HEK293 (cell line): ENCODE measurements around the gene ZNF787.

Experiments
- HOXC10 ChIP-seq: sonication (generic); formaldehyde crosslinking; IDR thresholded peaks from 2 replicates; pipeline ENCODE4 v1.8.1; 2023; ENCODE audit warnings: mild to moderate bottlenecking, missing genetic modification reagents
- TCF7L2 ChIP-seq: IDR thresholded peaks from 2 replicates; pipeline ENCODE4 v1.6.1; 2011; ENCODE audit warnings: low read depth, mild to moderate bottlenecking, inconsistent platforms, low read length, moderate library complexity, borderline replicate concordance
- YY1 ChIP-seq: fragments of 450-650 bp; formaldehyde crosslinking; IDR thresholded peaks from 2 replicates; pipeline ENCODE4 v1.5.1; 2018; ENCODE audit warnings: missing biosample characterization, missing genetic modification characterization
- ZBTB21 ChIP-seq: fragments of 450-650 bp; formaldehyde crosslinking; IDR thresholded peaks from 2 replicates; pipeline ENCODE4 v1.5.1; 2017; ENCODE audit warnings: missing biosample characterization, missing genetic modification characterization
- ZFP41 ChIP-seq: fragments of 450-650 bp; formaldehyde crosslinking; IDR thresholded peaks from 2 replicates; pipeline ENCODE4 v1.5.1; 2016; ENCODE audit warnings: missing biosample characterization, missing genetic modification characterization, borderline replicate concordance
- ZNF138 ChIP-seq: fragments of 450-650 bp; formaldehyde crosslinking; IDR thresholded peaks from 2 replicates; pipeline ENCODE4 v1.5.1; 2016; ENCODE audit warnings: missing biosample characterization, missing genetic modification characterization, borderline replicate concordance
- ZNF426 ChIP-seq: fragments of 450-650 bp; formaldehyde crosslinking; IDR thresholded peaks from 2 replicates; pipeline ENCODE4 v1.5.1; 2017; ENCODE audit warnings: missing biosample characterization, missing genetic modification characterization, mild to moderate bottlenecking, inconsistent platforms, moderate library complexity
- ZNF488 ChIP-seq: fragments of 450-650 bp; formaldehyde crosslinking; IDR thresholded peaks from 2 replicates; pipeline ENCODE4 v1.5.1; 2016; ENCODE audit warnings: missing biosample characterization, missing genetic modification characterization
- ZNF510 ChIP-seq: fragments of 450-650 bp; formaldehyde crosslinking; IDR thresholded peaks from 2 replicates; pipeline ENCODE4 v1.5.1; 2018; ENCODE audit warnings: mild to moderate bottlenecking, missing genetic modification characterization, missing biosample characterization; ENCODE audit not compliant: insufficient replicate concordance
- TF ChIP-seq, protein P1 (sequence below): fragments of 450-650 bp; formaldehyde crosslinking; IDR thresholded peaks from 2 replicates; pipeline ENCODE4 v1.5.1; 2016; ENCODE audit warnings: missing biosample characterization, missing genetic modification characterization
- TF ChIP-seq, protein P2 (sequence below): fragments of 450-650 bp; formaldehyde crosslinking; IDR thresholded peaks from 2 replicates; pipeline ENCODE4 v1.5.1; 2016; ENCODE audit warnings: missing biosample characterization, missing genetic modification characterization
- TF ChIP-seq, protein P3 (sequence below): fragments of 450-650 bp; formaldehyde crosslinking; IDR thresholded peaks from 2 replicates; pipeline ENCODE4 v1.5.1; 2016; ENCODE audit warnings: missing biosample characterization, missing genetic modification characterization
- TF ChIP-seq, protein P4 (sequence below): fragments of 450-650 bp; formaldehyde crosslinking; IDR thresholded peaks from 2 replicates; pipeline ENCODE4 v1.5.1; 2017; ENCODE audit warnings: missing biosample characterization, missing genetic modification characterization

DNA sequence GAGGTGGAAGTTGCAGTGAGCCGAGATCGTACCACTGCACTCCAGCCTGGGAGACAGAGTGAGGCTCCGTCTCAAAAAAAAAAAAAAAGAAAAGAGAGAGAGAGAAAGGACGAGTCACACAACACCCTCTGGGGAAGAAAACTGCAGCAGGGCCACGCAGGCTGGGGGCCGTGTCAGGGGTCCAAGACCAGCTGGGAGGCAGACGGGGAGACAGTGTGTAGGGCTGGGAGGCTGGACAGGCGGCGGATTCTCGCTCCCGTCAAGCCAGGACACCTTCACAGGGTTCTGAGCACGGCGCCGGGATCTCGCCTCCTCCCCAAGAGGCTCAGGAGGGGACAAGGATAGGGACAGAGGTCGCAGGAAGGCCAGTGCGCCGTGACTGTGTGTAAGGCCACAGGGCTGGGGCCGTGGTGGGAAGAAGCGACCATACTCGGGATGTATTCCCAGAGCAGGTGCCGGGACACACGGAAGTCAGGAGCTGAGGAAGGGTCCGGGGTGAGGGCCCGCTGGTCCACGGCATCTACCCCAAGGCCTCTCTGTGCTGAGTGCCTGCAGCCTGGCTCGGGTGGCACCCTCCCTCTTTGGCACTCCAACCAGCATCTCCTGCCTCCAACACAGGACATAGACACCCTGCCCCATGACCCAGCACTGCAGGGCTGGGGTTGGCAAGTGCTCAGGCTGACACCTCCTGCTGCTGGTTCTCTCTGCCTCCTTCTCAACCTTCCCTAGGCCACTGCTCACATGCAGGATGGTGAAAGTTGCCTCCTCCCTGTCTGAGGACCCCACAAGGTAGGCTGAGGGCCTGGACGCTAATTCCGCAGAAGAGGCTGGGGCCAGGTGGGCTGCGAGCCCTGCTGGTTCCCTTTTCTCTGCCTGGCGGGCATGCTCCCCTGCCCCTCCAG is 21.2 kb downstream of the ZNF787 start:
- TF ChIP-seq ZNF426 (tag by site-specific recombination) (no peak), TCF7L2 (no peak), ZNF138 (tag by site-specific recombination) (no peak), HOXC10 (CRISPR knock-in tag) (no peak), ZBTB21 (tag by site-specific recombination) (no peak), YY1 (tag by site-specific recombination) (no peak), ZNF510 (tag by site-specific recombination) (no peak), ZNF488 (tag by site-specific recombination) (no peak), ZFP41 (no peak)
- TF ChIP-seq, protein P1, sequence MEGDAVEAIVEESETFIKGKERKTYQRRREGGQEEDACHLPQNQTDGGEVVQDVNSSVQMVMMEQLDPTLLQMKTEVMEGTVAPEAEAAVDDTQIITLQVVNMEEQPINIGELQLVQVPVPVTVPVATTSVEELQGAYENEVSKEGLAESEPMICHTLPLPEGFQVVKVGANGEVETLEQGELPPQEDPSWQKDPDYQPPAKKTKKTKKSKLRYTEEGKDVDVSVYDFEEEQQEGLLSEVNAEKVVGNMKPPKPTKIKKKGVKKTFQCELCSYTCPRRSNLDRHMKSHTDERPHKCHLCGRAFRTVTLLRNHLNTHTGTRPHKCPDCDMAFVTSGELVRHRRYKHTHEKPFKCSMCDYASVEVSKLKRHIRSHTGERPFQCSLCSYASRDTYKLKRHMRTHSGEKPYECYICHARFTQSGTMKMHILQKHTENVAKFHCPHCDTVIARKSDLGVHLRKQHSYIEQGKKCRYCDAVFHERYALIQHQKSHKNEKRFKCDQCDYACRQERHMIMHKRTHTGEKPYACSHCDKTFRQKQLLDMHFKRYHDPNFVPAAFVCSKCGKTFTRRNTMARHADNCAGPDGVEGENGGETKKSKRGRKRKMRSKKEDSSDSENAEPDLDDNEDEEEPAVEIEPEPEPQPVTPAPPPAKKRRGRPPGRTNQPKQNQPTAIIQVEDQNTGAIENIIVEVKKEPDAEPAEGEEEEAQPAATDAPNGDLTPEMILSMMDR = no peak
- TF ChIP-seq, protein P2, sequence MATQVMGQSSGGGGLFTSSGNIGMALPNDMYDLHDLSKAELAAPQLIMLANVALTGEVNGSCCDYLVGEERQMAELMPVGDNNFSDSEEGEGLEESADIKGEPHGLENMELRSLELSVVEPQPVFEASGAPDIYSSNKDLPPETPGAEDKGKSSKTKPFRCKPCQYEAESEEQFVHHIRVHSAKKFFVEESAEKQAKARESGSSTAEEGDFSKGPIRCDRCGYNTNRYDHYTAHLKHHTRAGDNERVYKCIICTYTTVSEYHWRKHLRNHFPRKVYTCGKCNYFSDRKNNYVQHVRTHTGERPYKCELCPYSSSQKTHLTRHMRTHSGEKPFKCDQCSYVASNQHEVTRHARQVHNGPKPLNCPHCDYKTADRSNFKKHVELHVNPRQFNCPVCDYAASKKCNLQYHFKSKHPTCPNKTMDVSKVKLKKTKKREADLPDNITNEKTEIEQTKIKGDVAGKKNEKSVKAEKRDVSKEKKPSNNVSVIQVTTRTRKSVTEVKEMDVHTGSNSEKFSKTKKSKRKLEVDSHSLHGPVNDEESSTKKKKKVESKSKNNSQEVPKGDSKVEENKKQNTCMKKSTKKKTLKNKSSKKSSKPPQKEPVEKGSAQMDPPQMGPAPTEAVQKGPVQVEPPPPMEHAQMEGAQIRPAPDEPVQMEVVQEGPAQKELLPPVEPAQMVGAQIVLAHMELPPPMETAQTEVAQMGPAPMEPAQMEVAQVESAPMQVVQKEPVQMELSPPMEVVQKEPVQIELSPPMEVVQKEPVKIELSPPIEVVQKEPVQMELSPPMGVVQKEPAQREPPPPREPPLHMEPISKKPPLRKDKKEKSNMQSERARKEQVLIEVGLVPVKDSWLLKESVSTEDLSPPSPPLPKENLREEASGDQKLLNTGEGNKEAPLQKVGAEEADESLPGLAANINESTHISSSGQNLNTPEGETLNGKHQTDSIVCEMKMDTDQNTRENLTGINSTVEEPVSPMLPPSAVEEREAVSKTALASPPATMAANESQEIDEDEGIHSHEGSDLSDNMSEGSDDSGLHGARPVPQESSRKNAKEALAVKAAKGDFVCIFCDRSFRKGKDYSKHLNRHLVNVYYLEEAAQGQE = no peak
- TF ChIP-seq, protein P3, sequence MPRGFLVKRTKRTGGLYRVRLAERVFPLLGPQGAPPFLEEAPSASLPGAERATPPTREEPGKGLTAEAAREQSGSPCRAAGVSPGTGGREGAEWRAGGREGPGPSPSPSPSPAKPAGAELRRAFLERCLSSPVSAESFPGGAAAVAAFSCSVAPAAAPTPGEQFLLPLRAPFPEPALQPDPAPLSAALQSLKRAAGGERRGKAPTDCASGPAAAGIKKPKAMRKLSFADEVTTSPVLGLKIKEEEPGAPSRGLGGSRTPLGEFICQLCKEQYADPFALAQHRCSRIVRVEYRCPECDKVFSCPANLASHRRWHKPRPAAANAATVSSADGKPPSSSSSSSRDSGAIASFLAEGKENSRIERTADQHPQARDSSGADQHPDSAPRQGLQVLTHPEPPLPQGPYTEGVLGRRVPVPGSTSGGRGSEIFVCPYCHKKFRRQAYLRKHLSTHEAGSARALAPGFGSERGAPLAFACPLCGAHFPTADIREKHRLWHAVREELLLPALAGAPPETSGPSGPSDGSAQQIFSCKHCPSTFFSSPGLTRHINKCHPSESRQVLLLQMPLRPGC (tag by site-specific recombination) = no peak
- TF ChIP-seq, protein P4, sequence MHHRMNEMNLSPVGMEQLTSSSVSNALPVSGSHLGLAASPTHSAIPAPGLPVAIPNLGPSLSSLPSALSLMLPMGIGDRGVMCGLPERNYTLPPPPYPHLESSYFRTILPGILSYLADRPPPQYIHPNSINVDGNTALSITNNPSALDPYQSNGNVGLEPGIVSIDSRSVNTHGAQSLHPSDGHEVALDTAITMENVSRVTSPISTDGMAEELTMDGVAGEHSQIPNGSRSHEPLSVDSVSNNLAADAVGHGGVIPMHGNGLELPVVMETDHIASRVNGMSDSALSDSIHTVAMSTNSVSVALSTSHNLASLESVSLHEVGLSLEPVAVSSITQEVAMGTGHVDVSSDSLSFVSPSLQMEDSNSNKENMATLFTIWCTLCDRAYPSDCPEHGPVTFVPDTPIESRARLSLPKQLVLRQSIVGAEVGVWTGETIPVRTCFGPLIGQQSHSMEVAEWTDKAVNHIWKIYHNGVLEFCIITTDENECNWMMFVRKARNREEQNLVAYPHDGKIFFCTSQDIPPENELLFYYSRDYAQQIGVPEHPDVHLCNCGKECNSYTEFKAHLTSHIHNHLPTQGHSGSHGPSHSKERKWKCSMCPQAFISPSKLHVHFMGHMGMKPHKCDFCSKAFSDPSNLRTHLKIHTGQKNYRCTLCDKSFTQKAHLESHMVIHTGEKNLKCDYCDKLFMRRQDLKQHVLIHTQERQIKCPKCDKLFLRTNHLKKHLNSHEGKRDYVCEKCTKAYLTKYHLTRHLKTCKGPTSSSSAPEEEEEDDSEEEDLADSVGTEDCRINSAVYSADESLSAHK (tag by site-specific recombination) = no peak
